GM19397 (cell line): ENCODE measurements around the gene ADAMTS14.

Experiments
- ATAC-seq: cut with Tn5 transposase; IDR thresholded peaks from one replicate; pipeline ENCODE4 v1.9.1; 2021; ENCODE audit warnings: mild to moderate bottlenecking, moderate library complexity; ENCODE audit not compliant: unreplicated experiment

The ADAMTS14 gene

DNA sequence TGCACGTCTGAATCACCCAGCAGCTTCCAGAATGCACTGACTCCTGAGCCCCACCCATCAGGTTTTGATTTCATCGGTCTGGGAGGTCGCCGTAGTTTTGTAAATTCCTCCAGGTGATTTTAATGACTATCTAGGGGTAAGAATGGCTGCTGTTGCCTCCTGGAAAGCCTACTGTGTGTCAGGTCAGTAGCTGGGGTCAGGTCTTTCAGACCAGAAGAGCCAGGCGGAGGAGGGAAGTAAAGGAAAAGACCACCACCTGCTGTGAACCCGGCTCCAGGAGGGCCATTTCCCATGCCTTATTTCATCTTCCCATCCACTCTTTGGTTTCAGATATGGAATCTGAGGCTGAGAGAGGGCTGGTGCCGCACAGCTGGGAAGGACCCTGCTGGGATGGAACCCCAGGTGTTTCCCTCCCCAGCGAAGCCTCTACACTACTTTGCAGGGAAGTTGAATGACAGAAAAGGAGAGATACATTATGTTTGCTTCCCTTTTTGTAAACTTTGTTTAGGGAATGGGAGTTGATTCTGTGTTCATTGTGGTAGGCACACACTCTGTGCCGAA, 19.8 kb downstream of the ADAMTS14 start:
- ATAC-seq: no peak

DNA sequence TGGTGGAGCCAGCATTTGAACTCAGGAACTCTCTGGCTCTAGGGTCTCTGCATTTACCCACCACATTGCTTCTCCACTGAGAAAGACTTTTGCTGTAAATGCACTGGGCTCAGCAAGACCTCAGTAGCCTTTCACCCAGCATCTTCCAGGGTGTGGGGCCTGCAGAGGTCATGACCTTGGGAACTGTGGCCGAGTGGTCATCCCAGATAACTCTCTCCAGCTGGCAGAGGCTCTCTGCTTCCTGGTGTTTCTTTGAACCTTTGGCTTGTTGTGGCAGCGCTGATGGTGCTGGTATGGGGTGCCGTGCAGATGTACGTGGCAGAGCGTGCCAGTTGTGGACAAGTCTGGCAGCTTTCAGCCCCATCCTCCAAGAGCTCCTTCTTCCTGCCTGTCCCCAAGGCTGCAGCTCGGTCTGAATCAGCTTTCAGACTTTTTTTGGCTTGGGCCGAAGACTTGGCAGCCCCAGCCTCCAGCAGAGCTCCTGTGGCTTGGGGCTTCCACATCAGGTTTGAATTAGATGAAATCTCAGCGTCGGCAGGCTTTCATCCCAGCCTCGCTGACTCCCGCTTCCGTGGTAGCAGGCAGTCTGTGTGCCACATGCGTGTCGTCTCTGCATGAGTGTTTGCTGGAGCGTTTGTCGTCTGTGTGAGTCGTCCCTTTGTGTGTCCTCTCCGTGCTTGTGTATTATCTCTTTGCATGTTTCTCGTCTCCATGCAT, 21.5 kb downstream of the ADAMTS14 start:
- no peak for ATAC-seq

DNA sequence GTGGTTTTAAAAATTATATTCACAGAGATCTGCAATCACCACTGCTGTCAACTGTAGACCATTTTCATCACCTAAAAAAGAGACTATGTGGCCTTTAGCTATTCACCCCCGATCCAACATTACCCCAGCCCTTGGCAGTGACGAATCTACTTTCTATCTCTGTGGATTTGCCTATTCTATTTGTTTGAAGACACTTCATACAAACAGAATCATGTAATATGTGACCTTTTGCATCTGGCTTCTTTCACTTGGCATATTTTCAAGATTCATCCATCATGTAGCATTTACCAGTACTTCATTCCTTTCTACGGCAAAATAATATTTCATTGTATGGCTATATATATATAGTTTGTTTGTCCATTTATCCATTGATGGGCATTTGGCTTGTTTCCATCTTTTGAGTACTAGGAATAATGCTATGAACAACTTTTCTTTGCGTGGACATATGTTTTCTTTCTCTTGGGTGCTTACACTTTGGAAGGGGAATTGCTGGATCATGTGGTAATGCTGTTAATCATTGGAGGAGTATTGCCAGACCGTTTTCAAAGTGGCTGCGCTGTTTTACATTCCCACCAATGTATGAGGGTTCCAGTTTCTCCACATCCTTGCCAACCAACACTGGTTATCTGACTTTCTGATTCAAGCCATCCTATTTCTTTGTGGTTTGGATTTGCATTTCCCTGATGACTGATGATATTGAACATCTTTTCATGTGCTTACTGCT, 22.3 kb downstream of the ADAMTS14 start:
- no peak for ATAC-seq

DNA sequence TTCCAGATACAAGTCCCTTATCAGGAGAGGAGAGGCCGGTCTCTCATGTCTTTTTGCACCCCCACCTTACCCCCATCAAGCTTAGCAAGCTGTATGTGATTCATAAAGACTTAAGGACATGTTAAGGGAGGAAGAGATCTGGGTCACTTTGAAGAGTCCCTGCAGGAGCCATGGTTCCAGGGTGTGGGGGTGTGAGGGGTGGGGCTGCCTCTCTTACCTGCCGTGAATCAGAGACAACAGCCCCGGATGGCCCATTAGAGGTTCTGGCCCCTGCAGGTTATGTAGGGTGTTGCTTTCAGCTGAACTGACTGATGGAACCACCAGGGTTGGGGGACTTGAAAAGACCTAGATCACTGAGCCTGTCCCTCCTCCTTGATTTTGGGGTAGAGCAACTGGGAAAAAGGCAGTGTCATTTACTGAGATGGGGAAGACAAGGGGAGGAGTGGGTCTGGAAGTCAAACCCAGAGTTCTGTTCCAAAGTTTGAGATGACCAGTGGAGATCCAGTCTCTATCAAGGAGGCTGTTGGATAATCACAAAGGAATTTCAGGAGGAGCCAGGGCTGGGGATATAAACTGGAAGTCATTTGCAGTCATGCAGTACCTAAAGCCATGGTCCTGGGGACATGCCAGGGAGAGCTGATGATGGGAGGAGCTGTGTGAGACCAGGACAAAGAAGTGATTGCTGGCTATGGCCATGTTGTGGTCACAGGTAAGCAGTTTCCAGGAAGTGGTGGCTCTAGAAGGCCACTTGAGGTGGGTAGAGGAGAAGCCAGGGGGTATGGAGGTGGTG, 23.1 kb downstream of the ADAMTS14 start:
- no peak for ATAC-seq

DNA sequence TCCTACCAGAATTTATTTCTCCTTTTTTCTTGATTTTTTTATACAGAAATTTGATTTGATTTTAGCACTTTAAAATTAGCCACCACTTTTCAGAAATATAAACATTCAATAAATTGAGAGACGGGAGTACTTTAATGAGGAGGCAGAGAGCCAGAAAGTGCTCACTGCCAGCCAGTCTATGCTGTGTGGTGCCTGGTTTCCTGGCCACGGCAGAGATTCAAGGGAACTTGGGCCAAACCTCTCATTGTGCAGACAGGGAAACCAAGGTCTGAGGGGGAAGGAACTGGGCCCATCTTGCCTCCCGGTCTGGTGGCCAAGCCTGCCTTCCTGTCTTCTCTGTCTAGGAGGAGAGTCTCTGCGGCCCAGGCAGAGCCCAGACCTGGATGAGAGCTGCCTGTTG, 25.9 kb downstream of the ADAMTS14 start:
- no peak for ATAC-seq

DNA sequence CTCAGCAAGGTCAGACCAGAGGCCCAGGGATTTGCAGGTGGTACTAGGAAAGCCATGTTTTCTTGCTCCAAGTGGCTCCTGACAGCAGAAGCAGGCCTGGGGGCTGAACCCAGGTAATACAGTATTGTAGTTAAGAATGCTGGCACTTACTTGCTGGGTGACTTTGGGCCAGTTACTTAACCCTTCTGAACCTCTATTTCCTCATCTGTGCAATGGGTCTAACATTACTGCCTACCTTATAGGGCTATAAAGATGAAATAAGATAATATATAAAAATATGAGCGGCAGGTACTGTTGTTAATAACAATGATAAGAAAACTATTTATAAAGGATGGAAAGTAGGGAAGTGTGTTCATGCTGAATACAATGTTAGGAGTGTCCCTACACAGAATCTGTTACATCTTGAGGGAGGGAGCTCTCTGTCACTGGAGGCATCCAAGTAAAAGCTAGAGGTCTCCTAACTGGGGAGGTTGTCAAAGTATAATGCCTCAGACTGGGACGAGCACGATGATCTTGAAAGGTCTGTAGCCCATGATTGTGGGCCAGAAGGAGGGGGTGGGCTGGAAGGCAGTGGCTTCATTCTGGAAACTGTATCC, 26.9 kb downstream of the ADAMTS14 start:
- ATAC-seq: no peak

DNA sequence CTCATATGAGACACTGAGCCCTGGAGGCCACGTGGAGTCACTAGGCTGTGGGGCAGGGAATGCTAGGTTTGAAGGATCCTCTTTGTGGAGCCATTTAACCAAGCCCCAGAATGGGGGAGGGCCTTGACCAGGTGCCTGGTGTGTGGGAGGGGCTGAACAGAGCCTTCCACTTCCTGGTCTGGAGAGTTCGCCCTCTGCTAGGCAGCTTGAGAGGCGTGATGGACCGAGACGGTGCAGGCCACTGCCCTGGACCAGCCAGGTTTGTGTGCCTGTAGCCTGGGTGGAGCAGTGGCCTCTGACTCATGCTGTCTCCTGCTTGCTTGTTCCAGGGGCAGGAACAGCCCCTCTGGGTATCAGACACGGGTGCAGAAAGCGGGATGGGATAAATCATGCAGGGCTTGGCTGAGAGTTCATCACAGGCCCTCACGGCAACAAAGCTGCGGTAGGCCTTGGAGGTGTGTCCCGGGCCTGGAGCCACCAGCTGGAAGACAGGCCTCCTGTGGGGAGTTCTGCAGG, 27.4 kb downstream of the ADAMTS14 start:
- no peak for ATAC-seq

DNA sequence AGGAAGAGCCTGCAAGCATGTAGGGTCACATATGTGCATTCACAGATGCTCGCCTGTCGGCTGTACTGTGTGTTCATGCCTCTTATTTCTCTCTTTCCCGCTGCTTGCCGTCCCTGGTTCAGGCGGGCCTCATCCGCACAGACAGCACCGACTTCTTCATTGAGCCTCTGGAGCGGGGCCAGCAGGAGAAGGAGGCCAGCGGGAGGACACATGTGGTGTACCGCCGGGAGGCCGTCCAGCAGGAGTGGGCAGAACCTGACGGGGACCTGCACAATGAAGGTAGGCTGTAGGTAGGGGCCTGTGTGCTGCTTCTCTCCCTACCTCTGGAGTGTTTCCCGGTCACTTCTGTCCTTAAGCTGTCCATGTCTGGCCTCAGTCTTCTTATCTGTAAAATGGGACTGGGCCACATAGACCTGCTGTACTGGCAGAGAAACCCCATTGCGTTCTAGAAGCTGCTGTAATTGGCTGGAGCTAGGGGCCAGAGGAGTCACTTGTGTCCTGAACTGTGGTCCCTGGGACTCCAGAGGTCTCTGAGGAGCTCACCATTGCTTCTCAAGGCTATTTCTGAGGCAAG, 30.0 kb downstream of the ADAMTS14 start:
- ATAC-seq: no peak

DNA sequence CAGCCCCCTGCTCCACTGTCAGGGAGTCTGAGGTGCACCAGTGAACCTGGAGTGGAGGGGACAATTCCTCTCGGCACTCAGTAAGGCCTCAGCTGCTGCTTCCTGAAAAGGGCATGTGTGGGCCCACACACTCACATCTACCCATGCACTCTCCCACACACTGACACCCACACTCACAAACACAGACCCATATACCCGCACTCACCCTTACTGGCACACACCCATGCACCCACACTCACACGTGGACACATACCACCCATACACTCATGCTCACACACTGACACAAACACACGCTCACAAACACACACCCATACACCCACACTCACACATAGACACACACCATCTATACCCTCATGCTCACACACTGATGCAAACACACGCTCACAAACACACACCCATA, 31.9 kb downstream of the ADAMTS14 start:
- ATAC-seq: no peak

DNA sequence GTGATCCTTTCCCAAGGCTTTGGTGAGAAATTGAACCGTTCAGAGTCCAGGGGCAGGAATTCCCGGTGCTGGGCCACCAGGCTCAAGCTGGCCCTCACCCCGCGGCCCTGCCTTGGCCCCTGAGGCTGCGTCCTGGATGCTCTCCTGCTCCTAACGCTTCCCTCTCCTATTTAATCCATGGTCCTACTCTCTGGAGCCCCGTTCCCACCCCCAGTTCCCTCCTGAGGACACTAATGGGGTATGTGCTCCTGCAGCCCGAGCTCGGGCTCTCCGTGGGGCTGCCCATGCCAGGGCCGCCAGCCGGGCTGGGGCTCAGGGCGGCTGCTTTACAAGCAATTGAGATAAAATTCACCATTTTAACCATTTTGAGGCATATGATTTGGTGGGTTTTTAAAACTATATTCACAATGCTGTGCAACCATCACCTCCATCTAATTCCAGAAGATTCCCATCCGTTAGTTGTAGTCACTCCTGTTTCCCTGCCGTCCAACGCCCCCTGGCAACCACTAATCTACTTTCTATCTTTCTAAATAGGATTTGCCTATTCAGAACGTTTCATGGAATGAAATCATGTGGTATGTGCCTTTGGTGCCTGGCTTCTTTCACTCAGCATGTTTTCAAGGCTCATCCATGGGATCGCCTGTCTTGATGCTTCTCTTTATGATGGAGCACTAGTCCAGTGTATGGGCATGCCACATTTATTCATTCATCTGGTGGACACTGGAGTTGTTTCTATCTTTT, 33.0 kb downstream of the ADAMTS14 start:
- ATAC-seq: no peak

DNA sequence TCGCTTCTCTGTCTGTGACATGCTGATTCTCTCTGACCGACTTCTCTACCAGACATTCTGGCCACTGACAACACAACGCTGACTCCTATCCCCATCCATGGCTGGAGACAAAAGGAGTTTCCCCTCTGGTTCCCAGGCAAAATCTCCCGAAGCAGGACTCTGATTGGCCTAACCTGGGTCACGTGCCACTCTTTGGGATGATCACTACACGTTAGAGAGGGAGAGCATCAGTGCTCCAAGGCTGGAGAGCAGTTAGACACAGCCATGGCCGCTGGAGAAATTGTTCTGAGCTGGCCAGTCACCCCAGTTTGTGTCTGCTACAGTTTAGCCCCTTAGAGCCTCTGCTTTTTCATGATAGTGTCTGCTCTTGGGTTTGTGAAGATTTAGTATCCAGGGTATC, 38.9 kb downstream of the ADAMTS14 start:
- no peak for ATAC-seq

DNA sequence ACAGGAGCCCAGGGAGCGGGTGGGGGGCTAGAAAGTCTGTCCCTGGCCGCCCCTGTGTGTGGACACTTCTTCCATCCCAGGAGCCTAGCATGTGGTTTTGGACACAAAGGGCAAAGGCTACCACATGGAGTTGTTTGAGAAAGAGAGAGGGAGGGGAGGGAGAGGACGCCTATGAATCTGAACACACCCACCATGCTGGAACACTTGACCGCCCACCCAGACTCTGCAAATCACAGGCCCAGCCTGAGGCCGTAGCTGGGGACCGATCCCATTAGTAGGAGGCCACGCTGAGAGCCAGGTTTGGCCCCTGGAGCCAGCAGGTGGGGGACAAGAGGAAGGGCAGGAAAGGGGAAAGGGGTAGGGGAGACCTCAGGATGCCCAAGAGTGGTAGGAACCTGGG, 39.6 kb downstream of the ADAMTS14 start:
- no peak for ATAC-seq

DNA sequence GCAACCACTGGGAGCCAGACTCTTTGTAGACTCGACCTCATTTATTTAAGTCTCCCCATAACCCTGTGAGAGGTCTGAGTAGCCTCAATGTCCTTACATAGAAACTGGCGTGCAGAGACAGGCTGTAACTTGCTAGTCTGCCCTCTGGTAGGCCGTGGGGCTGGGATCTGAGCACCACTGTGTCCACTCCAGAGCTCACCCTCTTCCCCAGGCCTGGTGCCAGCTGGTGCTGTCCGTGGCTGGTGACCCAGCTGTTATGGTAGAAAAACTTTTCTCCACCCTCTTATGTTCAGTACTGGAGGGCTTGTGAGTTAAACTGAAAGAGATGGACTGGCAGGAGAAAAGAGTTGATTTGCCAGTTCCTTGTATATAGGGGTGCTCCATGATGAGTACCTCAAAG, 41.9 kb downstream of the ADAMTS14 start:
- no peak for ATAC-seq

DNA sequence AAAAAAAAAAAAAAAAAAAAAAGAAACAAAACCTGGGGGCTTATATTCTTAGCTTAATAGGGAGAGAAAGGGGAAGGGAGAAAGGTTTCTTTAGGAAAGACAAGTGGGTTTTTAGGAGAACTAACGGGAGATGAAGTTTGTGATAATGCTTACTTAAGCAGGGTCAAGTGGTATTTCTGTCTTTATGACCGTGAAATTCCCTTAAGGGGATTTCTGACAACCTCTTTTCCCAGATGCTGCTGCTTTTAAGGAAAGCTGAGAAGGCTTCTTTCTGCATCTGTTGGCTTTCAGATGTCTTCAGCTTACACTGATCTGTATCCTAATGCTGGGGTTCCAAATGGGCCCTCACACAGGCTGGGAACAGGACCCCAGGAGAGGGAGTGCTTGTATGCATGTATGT, 42.6 kb downstream of the ADAMTS14 start:
- no peak for ATAC-seq

DNA sequence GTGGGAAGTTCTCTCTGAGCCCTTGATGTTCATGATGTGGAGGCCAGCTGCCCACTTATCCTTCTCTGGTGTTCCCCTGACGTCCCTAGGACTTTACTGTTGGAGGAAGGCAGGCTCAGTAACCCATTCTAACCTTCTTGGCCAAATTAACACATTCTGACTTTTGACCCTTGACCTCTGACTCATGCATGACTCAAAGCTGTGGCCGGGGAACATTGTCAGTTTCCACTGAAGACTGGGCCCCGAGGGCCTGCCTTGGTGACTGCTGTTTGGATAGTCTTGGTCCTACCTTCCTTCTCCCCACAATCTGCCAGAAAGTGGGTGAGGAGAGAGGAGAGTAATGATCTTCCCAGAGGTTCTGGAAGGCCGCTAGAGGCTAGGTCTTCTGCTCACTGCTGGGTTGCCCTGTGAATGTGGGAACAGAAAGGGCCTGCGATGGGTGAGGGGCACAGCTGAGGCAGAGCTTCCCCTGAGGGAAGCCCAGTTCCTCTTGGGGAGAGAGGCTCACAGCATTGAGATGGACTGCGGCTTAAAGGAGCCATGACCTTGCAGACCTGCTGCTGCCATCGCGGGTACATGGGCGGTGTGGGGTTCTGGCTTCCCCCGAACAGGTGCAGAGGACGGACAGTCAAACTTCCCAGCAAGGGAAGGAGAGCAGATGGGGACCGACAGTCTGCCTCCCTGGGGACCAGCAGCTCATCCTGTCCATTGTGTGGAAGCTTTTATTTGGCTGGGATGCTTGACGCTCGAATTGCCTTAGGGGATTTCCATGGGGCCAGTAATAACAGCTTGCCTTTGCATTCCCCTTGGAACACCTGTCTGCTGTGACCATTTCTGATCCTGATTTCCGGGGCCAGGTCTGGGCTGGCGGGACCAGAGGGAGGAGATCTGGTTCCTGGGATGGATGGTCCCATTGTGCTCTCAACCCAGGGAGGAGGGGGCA, 43.8 kb downstream of the ADAMTS14 start:
- no peak for ATAC-seq

DNA sequence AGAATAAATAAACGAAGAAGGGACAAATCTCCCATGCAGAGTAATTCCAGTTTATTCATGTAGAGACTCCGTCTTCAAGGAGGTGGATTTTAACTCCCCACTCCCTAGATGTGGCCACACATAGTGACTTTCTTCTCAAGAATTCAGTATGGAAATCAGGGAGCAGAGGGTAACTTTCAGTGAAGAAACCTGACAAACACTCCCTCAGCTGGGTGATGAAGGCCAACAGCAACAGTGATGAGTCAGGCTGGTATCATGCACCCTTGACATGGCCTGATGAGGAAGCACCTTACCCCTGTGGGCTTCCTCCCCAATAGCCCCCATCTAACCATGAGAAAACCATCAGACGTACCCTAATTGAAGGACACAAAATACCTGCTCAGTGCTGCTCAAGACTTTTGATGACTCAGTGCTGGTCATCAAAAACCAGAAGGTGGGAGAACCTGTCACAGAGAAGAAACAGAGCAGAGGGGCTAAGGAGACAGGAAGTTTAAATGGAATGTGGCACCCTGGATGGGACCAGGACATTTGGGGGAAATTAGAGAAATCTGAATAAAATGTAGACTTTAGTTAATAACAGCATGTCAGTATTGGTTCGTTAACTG, 50.6 kb downstream of the ADAMTS14 start:
- no peak for ATAC-seq

DNA sequence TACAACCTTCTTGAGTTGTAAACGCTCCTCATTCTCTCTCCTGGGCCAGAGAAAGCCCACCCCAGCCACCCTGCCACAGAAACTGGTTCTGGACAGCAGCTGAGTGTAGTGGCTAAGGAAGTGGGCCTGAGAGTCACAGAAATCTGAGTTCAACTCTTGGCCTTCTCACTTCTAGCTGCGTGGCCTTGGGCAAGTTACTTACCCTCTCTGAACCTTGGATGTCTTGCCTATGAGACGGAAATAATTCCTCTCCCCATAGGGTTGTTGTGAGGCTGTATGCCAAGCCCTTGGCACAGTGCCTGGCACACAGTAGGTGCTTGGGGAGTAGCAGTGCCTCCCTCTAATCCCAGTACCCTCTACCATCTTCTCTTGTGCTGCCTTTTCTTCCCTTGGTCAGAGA, 51.5 kb downstream of the ADAMTS14 start:
- no peak for ATAC-seq

DNA sequence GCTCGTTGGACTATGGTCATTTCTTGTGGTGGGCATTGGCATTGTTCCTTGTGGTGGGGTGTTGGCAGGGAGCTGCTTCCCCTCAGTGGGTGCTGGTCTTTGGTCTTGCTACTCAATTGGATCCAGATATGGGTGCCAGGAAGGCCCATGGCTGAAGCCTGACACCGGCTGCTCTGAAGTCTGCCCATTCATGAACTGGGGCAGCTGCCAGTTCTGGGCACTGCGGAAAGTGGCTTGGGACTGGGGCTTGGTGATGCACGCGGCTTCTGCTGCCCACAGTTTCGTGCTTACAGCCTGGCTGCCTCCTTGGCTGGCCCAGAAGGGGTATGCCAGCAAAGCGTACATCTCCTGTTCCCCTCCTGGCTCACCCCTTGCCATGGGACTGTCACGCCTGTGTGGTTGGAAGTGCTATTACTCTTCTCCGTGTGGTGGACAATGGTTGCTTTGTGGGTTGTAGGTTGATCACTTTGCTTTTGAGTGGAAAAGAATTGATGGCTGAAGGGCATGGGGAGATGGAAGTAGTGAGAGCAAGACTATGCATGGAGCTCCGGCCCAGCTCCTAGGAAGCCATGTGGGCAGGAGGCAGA, 54.7 kb downstream of the ADAMTS14 start:
- no peak for ATAC-seq
